ENCODE data around the gene MRPS6.

DNA sequence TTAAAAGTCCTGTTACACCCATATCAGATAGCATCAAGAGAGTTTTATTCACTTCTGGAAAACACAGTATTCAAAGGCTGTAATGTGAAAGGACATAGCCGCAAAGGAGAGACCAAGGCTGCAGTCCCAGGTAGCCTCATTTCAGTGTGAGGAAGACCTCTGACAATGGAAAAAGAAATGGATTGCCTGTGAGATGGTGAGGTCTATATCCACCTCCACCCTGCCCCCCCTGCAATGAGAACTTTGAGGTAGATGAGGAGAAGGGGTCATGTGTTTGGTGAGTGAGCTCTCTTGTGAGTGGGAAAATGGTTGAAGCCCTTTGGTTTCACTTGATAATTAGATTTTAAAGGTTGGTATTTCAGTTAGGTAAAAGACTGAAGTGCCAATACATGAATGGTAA is 3.5 kb downstream of the MRPS6 start:
- TF ChIP-seq, protein P1, sequence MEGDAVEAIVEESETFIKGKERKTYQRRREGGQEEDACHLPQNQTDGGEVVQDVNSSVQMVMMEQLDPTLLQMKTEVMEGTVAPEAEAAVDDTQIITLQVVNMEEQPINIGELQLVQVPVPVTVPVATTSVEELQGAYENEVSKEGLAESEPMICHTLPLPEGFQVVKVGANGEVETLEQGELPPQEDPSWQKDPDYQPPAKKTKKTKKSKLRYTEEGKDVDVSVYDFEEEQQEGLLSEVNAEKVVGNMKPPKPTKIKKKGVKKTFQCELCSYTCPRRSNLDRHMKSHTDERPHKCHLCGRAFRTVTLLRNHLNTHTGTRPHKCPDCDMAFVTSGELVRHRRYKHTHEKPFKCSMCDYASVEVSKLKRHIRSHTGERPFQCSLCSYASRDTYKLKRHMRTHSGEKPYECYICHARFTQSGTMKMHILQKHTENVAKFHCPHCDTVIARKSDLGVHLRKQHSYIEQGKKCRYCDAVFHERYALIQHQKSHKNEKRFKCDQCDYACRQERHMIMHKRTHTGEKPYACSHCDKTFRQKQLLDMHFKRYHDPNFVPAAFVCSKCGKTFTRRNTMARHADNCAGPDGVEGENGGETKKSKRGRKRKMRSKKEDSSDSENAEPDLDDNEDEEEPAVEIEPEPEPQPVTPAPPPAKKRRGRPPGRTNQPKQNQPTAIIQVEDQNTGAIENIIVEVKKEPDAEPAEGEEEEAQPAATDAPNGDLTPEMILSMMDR (IDR thresholded peaks at IDR 0.05): no peak
- TF ChIP-seq ZFX (IDR thresholded peaks at IDR 0.05; ENCODE audit: borderline replicate concordance): no peak

All from 22Rv1 (cell line).